Thoracic aorta (tissue), 2 donors: Measurements from ENCODE around the gene CDKL4. TPM values are rescaled to one million over a fixed set of nuclear protein-coding genes. Genes with fewer than 3 reads are reported as not detected.
"Not testable (repeated sequence)": the region's sequence is repeated elsewhere in the genome, so short reads cannot be mapped to it uniquely, and the experiment has no call there.

ENCODE experiments used
- ATAC-seq: fragments of 150-250 bp; one replicate; pipeline ENCODE4 v1.8.0; 2017; ENCODE audit warnings: low read depth; ENCODE audit not compliant: insufficient number of reproducible peaks, low FRiP score
- DNase-seq: peaks from one replicate; pipeline ENCODE4 v3.0.0-alpha.2; 2020; ENCODE audit warnings: low spot score
- H3K27ac ChIP-seq, 2 donors: fragments of 200-600 bp; sonication (generic); 1 replicate in 1 of 2; 2 replicates in 1 of 2; pipeline ENCODE4 v1.5.1; 2016; ENCODE audit warnings: mild to moderate bottlenecking in 2 of 2, moderate library complexity in 2 of 2
- H3K27me3 ChIP-seq: fragments of 200-600 bp; sonication (generic); replicated peaks from 2 replicates; pipeline ENCODE4 v1.6.0; 2016; ENCODE audit warnings: mild to moderate bottlenecking; ENCODE audit not compliant: insufficient read depth
- H3K36me3 ChIP-seq: fragments of 200-600 bp; sonication (generic); one replicate; pipeline ENCODE4 v1.5.1; 2016
- H3K4me1 ChIP-seq, 2 donors: fragments of 200-600 bp; sonication (generic); 1 replicate in 1 of 2; 2 replicates in 1 of 2; pipeline versions ENCODE4 v1.5.1 to v1.6.0; 2016; ENCODE audit warnings: low read depth in 2 of 2, mild to moderate bottlenecking in 1 of 2; ENCODE audit not compliant: control insufficient read depth in 1 of 2
- H3K4me3 ChIP-seq: fragments of 200-600 bp; sonication (generic); 2 replicates; pipeline ENCODE4 v1.5.1; 2016; ENCODE audit warnings: mild to moderate bottlenecking
- H3K9me3 ChIP-seq: fragments of 200-600 bp; sonication (generic); 2 replicates; pipeline ENCODE4 v1.5.1; 2016
- CTCF ChIP-seq: fragments of 200-600 bp; sonication (generic); IDR thresholded peaks from one replicate; pipeline ENCODE4 v1.5.1; 2019; ENCODE audit warnings: antibody characterized with exemption
- total RNA-seq, 2 donors: library from RNA; depleted of rRNA; stranded (reverse); fragments of >200 nt; gene quantifications; one replicate each; pipeline versions ENCODE4 v1.1.0 to v1.2.3, GENCODE V29; 2016

Gene CDKL4
- total RNA-seq, 2 donors from 2014 or later, result 2.6 TPM; not detected in 1

- no peaks in the 10 kb centered on the region for H3K27me3 ChIP-seq
- DNase-seq (no peak), ATAC-seq (no peak)
- peaks cover 0 to 9% of the 10 kb centered on the region in 2 donors for H3K4me1 ChIP-seq
- no peak overlapping the region for H3K4me3 ChIP-seq
- TF ChIP-seq CTCF, result no peak
- no peaks in the 10 kb centered on the region for H3K36me3 ChIP-seq
- no peak overlapping the region for H3K27ac ChIP-seq
- H3K9me3 ChIP-seq, result no peaks in the 10 kb centered on the region
These were observed 104.1 kb downstream of the CDKL4 start for GRCh38 chr2:39139511-39140237.

- Histone ChIP-seq H3K4me3 (no peak overlapping the region), H3K27me3 (no peaks in the 10 kb centered on the region), H3K4me1 (peaks cover 0 to 9% of the 10 kb centered on the region in 2 donors), H3K9me3 (no peaks in the 10 kb centered on the region), H3K36me3 (no peaks in the 10 kb centered on the region), H3K27ac (no peak overlapping the region)
- ATAC-seq (no peak), DNase-seq (no peak)
- no peak for TF ChIP-seq CTCF
These were observed 104.9 kb downstream of the CDKL4 start for GRCh38 chr2:39138837-39139211.

- not testable (repeated sequence) for DNase-seq
These were observed 105.5 kb downstream of the CDKL4 start for GRCh38 chr2:39138187-39138836.

GRCh38 chr2:39136799-39137198, 107.0 kb downstream of the CDKL4 start:
- no peaks in the 10 kb centered on the region for H3K36me3 ChIP-seq
- DNase-seq, result no peak
- no peaks in the 10 kb centered on the region for H3K9me3 ChIP-seq
- no peak overlapping the region for H3K4me3 ChIP-seq
- no peak for TF ChIP-seq CTCF
- no peaks in the 10 kb centered on the region for H3K27me3 ChIP-seq
- no peak overlapping the region for H3K27ac ChIP-seq
- ATAC-seq, result no peak
- H3K4me1 ChIP-seq, result peaks cover 0 to 7% of the 10 kb centered on the region in 2 donors

More at GRCh38 chr2:39138187-39138836, 105.5 kb downstream of the CDKL4 start:
- not testable (repeated sequence) for H3K36me3 ChIP-seq, H3K27me3 ChIP-seq, H3K27ac ChIP-seq, H3K4me1 ChIP-seq, H3K9me3 ChIP-seq, H3K4me3 ChIP-seq, ATAC-seq

GRCh38 chr2:39135690-39136259, 108.0 kb downstream of the CDKL4 start:
- no peaks in the 10 kb centered on the region for H3K27me3 ChIP-seq
- no peak overlapping the region for H3K27ac ChIP-seq
- TF ChIP-seq CTCF, result no peak
- H3K9me3 ChIP-seq, result no peaks in the 10 kb centered on the region
- ATAC-seq, result no peak
- H3K4me1 ChIP-seq, result no peaks in the 10 kb centered on the region
- H3K4me3 ChIP-seq, result no peak overlapping the region
- H3K36me3 ChIP-seq, result no peaks in the 10 kb centered on the region
- DNase-seq, result no peak
